Activated CD4-positive, alpha-beta memory T cell treated with anti-CD3 and anti-CD28 coated beads for 36 hours (primary cell): ENCODE results near the gene CSTPP1. TPM values are rescaled to one million over a fixed set of nuclear protein-coding genes. Genes with fewer than 3 reads are reported as not detected.

Experiments
- CTCF ChIA-PET: fragments of 350-600 bp; sonication (Branson Sonifier 250); formaldehyde crosslinking; loops from one replicate; lab custom pipeline; 2021; ENCODE audit warnings: antibody characterized with exemption, inconsistent platforms; lab: Charles Lee
- POLR2A ChIA-PET: fragments of 350-600 bp; sonication (Branson Sonifier 250); formaldehyde crosslinking; loops from one replicate; lab custom pipeline; 2021; ENCODE audit warnings: antibody characterized with exemption; lab: Charles Lee
- DNase-seq: peaks from one replicate; pipeline ENCODE4 v3.0.0-alpha.2; 2020
- H3K27ac Mint-ChIP-seq: one replicate; pipeline ENCODE4 v1.8.0; 2021; ENCODE audit warnings: mixed read lengths
- H3K27me3 Mint-ChIP-seq: one replicate; pipeline ENCODE4 v1.8.0; 2021; ENCODE audit warnings: mixed read lengths
- H3K36me3 Mint-ChIP-seq: one replicate; pipeline ENCODE4 v1.8.0; 2021; ENCODE audit warnings: mixed read lengths
- H3K4me1 Mint-ChIP-seq: one replicate; pipeline ENCODE4 v1.8.0; 2021; ENCODE audit warnings: low read depth, mixed read lengths
- H3K4me3 Mint-ChIP-seq: one replicate; pipeline ENCODE4 v1.8.0; 2021; ENCODE audit warnings: mild to moderate bottlenecking, mixed read lengths
- H3K9me3 Mint-ChIP-seq: one replicate; pipeline ENCODE4 v1.8.0; 2021; ENCODE audit warnings: mixed read lengths
- intact Hi-C: fragments of 100-400 bp; cut with micrococcal nuclease; formaldehyde crosslinking; loops from one replicate; pipeline ENCODE4 v1.15.1; 2023
- total RNA-seq, 2 experiments: library from RNA; stranded (reverse); gene quantifications; one replicate each; pipeline ENCODE4 v1.2.3, GENCODE V29; 2021

CSTPP1 gene
- total RNA-seq, 2 experiments from 2014 or later: 18.4 to 18.5 TPM

GRCh38 chr11:47177229-47177845, 240.8 kb downstream of the CSTPP1 start:
- H3K4me1 Mint-ChIP-seq: peaks cover 38% of the 10 kb centered on the region
- H3K27me3 Mint-ChIP-seq: no peaks in the 10 kb centered on the region
- ChIA-PET POLR2A (interaction anchor here (0.8 to 3.1 kb wide), 4 partner anchors 38 to 82 kb away, joined by 3 to 25 read pairs (median 4); partner anchors contain the start of genes ACP2 and DDB2), CTCF (interaction anchor here (0.6 to 4.4 kb wide), 23 partner anchors 10 to 597 kb away, joined by 3 to 54 read pairs (median 4); partner anchors contain the start of genes ACP2, DDB2 and PACSIN3)
- H3K4me3 Mint-ChIP-seq: peak overlapping the region; percentile 98
- H3K36me3 Mint-ChIP-seq: peaks cover 17% of the 10 kb centered on the region
- peak; percentile 85 for DNase-seq
- H3K9me3 Mint-ChIP-seq: no peaks in the 10 kb centered on the region
- intact Hi-C loops: loop anchor here (1.0 to 5.0 kb wide), 9 partner anchors 10 to 477 kb away; partner anchors contain the start of genes ACP2, ARHGAP1, DDB2 and MTCH2
- H3K27ac Mint-ChIP-seq: peak overlapping the region; percentile 100

GRCh38 chr11:47177846-47178245, 241.3 kb downstream of the CSTPP1 start:
- no peak for DNase-seq
- ChIA-PET CTCF (interaction anchor here (0.6 to 4.4 kb wide), 24 partner anchors 9 to 596 kb away, joined by 3 to 54 read pairs (median 4); partner anchors contain the start of genes ACP2, DDB2 and PACSIN3), POLR2A (interaction anchor here (0.8 to 3.1 kb wide), 4 partner anchors 37 to 81 kb away, joined by 3 to 25 read pairs (median 4); partner anchors contain the start of genes ACP2 and DDB2)
- Mint-ChIP-seq H3K27me3 (no peaks in the 10 kb centered on the region), H3K36me3 (peaks cover 15% of the 10 kb centered on the region), H3K4me1 (peaks cover 33% of the 10 kb centered on the region), H3K9me3 (no peaks in the 10 kb centered on the region), H3K27ac (peak overlapping the region; percentile 100), H3K4me3 (peak overlapping the region; percentile 98)
- intact Hi-C loops: loop anchor here (1.0 to 5.0 kb wide), 9 partner anchors 9 to 477 kb away; partner anchors contain the start of genes ACP2, ARHGAP1, DDB2 and MTCH2

DNA sequence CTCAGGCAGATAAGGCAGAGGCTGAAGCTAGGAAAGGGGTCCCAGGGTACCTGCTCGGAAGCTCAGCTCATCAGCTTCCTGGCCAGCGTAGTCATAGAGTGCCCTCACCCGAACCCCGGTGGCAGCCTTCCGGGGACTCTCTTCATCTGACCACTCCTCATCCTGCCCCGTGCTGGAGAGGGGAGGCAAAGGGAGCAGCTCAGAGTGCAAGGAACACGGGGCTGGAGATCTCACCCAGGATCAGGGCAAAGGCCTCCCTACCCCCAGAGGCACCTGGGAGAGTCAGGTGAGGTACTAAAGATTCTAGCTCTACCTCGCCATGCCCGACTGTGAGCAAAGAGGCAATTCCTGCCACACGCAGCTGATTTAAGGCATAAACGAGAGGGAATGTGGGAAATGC, 241.8 kb downstream of the CSTPP1 start:
- intact Hi-C loops: loop anchor here (5.0 kb wide), 2 partner anchors 69 to 179 kb away; partner anchors contain the start of gene ACP2
- Mint-ChIP-seq H3K4me1 (peaks cover 28% of the 10 kb centered on the region), H3K27ac (no peak overlapping the region), H3K9me3 (no peaks in the 10 kb centered on the region), H3K4me3 (no peak overlapping the region), H3K36me3 (peaks cover 11% of the 10 kb centered on the region), H3K27me3 (no peaks in the 10 kb centered on the region)
- ChIA-PET CTCF (interaction anchor here (0.5 to 4.4 kb wide), 23 partner anchors 9 to 290 kb away, joined by 3 to 54 read pairs (median 4); partner anchors contain the start of genes ACP2, DDB2 and PACSIN3), POLR2A (interaction anchor here (0.5 to 3.1 kb wide), 4 partner anchors 37 to 70 kb away, joined by 3 to 25 read pairs (median 4); partner anchors contain the start of genes ACP2 and DDB2)
- no peak for DNase-seq

- H3K36me3 Mint-ChIP-seq: peaks cover 5% of the 10 kb centered on the region
- ChIA-PET CTCF (interaction anchor here (0.5 to 4.4 kb wide), 21 partner anchors 16 to 291 kb away, joined by 3 to 54 read pairs (median 4); partner anchors contain the start of genes ACP2 and DDB2), POLR2A (interaction anchor here (0.5 to 3.1 kb wide), 3 partner anchors 36 to 58 kb away, joined by 3 to 25 read pairs (median 6); partner anchors contain the start of gene DDB2)
- intact Hi-C loops: loop anchor here (5.0 kb wide), 2 partner anchors 68 to 178 kb away; partner anchors contain the start of gene ACP2
- H3K9me3 Mint-ChIP-seq: no peaks in the 10 kb centered on the region
- no peak overlapping the region for H3K4me3 Mint-ChIP-seq
- no peak for DNase-seq
- peaks cover 1% of the 10 kb centered on the region for H3K27me3 Mint-ChIP-seq
- H3K27ac Mint-ChIP-seq: no peak overlapping the region
- peaks cover 21% of the 10 kb centered on the region for H3K4me1 Mint-ChIP-seq
These were observed 242.4 kb downstream of the CSTPP1 start for GRCh38 chr11:47178737-47179654.

- H3K9me3 Mint-ChIP-seq: no peaks in the 10 kb centered on the region
- POLR2A ChIA-PET: interaction anchor here (1.0 kb wide), 1 partner anchor 35 kb away, joined by 6 read pairs; the partner anchor contains the start of gene DDB2
- no peak overlapping the region for H3K27ac Mint-ChIP-seq
- no peak overlapping the region for H3K4me3 Mint-ChIP-seq
- intact Hi-C loops: loop anchor here (5.0 kb wide), 2 partner anchors 68 to 178 kb away; partner anchors contain the start of gene ACP2
- H3K27me3 Mint-ChIP-seq: peaks cover 6% of the 10 kb centered on the region
- peaks cover 4% of the 10 kb centered on the region for H3K36me3 Mint-ChIP-seq
- CTCF ChIA-PET: interaction anchor here (0.6 to 4.4 kb wide), 12 partner anchors 17 to 233 kb away, joined by 3 to 54 read pairs (median 4); partner anchors contain the start of gene ACP2
- peaks cover 20% of the 10 kb centered on the region for H3K4me1 Mint-ChIP-seq
- DNase-seq: peak; percentile 65
These were observed 243.1 kb downstream of the CSTPP1 start for GRCh38 chr11:47179655-47179991.

- Mint-ChIP-seq H3K4me1 (peaks cover 15% of the 10 kb centered on the region), H3K27me3 (peaks cover 10% of the 10 kb centered on the region), H3K36me3 (peaks cover 4% of the 10 kb centered on the region), H3K27ac (no peak overlapping the region), H3K9me3 (no peaks in the 10 kb centered on the region), H3K4me3 (no peak overlapping the region)
- DNase-seq: no peak
- CTCF ChIA-PET: interaction anchor here (0.6 to 4.4 kb wide), 12 partner anchors 17 to 376 kb away, joined by 3 to 54 read pairs (median 4); partner anchors contain the start of gene ACP2
- POLR2A ChIA-PET: interaction anchor here (1.0 kb wide), 1 partner anchor 34 kb away, joined by 6 read pairs; the partner anchor contains the start of gene DDB2
- intact Hi-C loops: no loop called here
These were observed 243.6 kb downstream of the CSTPP1 start for GRCh38 chr11:47180006-47180787.

- H3K27me3 Mint-ChIP-seq: peaks cover 10% of the 10 kb centered on the region
- H3K27ac Mint-ChIP-seq: no peak overlapping the region
- H3K36me3 Mint-ChIP-seq: peaks cover 2% of the 10 kb centered on the region
- H3K4me3 Mint-ChIP-seq: no peak overlapping the region
- no peaks in the 10 kb centered on the region for H3K9me3 Mint-ChIP-seq
- CTCF ChIA-PET: interaction anchor here (0.6 to 1.2 kb wide), 4 partner anchors 67 to 268 kb away, joined by 3 to 4 read pairs (median 4); partner anchors contain the start of gene ACP2
- POLR2A ChIA-PET: no interaction called here
- DNase-seq: no peak
- intact Hi-C loops: no loop called here
- H3K4me1 Mint-ChIP-seq: peaks cover 6% of the 10 kb centered on the region
These were observed 244.7 kb downstream of the CSTPP1 start for GRCh38 chr11:47181271-47181670.

- CTCF ChIA-PET: interaction anchor here (1.2 kb wide), 1 partner anchor 66 kb away, joined by 4 read pairs; no protein-coding TSS in a partner anchor
- Mint-ChIP-seq H3K9me3 (no peaks in the 10 kb centered on the region), H3K27me3 (peaks cover 16% of the 10 kb centered on the region), H3K36me3 (no peaks in the 10 kb centered on the region), H3K4me3 (no peak overlapping the region), H3K4me1 (peaks cover 12% of the 10 kb centered on the region), H3K27ac (no peak overlapping the region)
- no peak for DNase-seq
- intact Hi-C loops: no loop called here
- POLR2A ChIA-PET: no interaction called here
These were observed 245.8 kb downstream of the CSTPP1 start for GRCh38 chr11:47182380-47182779.

DNA sequence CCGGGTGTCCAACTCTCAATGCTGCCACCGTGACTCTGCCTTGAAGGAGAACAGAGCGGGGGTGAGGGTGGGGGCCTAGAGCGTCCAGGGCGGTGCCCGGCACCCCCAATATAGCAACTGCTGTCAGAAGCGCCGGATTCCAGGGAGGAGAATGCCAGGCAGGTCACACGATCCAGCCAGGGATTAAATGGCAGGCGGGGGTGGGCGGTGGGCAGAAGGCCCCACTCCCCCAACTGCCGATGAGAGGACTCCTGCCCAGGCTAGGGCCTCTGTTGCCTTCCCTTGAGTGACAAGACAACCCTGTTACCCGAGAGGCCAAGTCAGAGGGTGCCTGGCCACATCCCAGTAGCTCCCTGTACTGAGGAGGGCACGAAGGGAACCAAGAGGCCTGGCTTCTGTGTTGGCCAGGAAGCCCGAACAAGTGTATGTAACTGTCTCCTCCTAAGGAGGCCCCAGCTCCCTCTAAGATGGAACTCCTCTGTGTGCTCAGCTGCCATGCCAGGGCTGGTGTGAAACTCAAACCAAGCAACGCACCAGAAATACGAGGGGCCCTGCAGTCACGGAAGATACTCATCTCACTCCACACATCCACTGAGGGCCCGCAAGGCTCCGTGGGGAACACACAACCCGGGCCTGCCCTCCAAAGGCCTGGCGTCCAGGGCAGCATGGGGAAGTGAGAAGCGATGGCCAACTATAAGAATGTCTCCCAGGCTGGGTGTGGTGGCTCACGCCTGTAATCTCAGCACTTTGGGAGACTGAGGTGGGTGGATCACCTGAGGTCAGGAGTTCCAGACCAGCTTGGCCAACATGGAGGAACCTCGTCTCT, 246.7 kb downstream of the CSTPP1 start:
- H3K36me3 Mint-ChIP-seq: no peaks in the 10 kb centered on the region
- H3K4me3 Mint-ChIP-seq: no peak overlapping the region
- ChIA-PET POLR2A (no interaction called here), CTCF (interaction anchor here (0.7 to 1.2 kb wide), 2 partner anchors 65 to 124 kb away, joined by 3 to 4 read pairs; no protein-coding TSS in a partner anchor)
- no peak overlapping the region for H3K27ac Mint-ChIP-seq
- H3K4me1 Mint-ChIP-seq: peaks cover 9% of the 10 kb centered on the region
- intact Hi-C loops: no loop called here
- no peaks in the 10 kb centered on the region for H3K9me3 Mint-ChIP-seq
- DNase-seq: no peak
- peaks cover 18% of the 10 kb centered on the region for H3K27me3 Mint-ChIP-seq

- H3K27ac Mint-ChIP-seq: no peak overlapping the region
- intact Hi-C loops: no loop called here
- ChIA-PET CTCF (interaction anchor here (0.7 to 0.9 kb wide), 2 partner anchors 31 to 123 kb away, joined by 3 read pairs; no protein-coding TSS in a partner anchor), POLR2A (no interaction called here)
- peaks cover 9% of the 10 kb centered on the region for H3K4me1 Mint-ChIP-seq
- peaks cover 18% of the 10 kb centered on the region for H3K27me3 Mint-ChIP-seq
- no peaks in the 10 kb centered on the region for H3K9me3 Mint-ChIP-seq
- H3K36me3 Mint-ChIP-seq: no peaks in the 10 kb centered on the region
- H3K4me3 Mint-ChIP-seq: no peak overlapping the region
- DNase-seq: no peak
These were observed 247.4 kb downstream of the CSTPP1 start for GRCh38 chr11:47183969-47184368.
